ENCODE results near the gene NDUFC1. TPM values are rescaled to one million over a fixed set of nuclear protein-coding genes. Genes with fewer than 3 reads are reported as not detected.
"Not testable (repeated sequence)": the region's sequence is repeated elsewhere in the genome, so short reads cannot be mapped to it uniquely, and the experiment has no call there.

NDUFC1 gene
- total RNA-seq, 1 donor from 2014 or later: 16.5 TPM

GRCh38 chr4:139266208-139266582, 36.1 kb downstream of the NDUFC1 start:
- H3K9me3 ChIP-seq: no peaks in the 10 kb centered on the region
- DNase-seq (ENCODE audit: extremely low spot score in 2 of 2): no peak
- intact Hi-C loops (cut with DNase I): no loop called here
- no peaks in the 10 kb centered on the region for H3K27me3 ChIP-seq
- peak overlapping the region; percentile 31 to 43 for H3K4me3 ChIP-seq
- H3K4me1 ChIP-seq: peaks cover 7% of the 10 kb centered on the region
- peak overlapping the region; percentile 47 for H3K27ac ChIP-seq
- H3K36me3 ChIP-seq: no peaks in the 10 kb centered on the region
- TF ChIP-seq CTCF (IDR thresholded peaks at IDR 0.05) (no peak), POLR2AphosphoS5 (IDR thresholded peaks at IDR 0.05; ENCODE audit: insufficient read depth in 1 of 2, low read depth in 1 of 2) (no peak), POLR2A (IDR thresholded peaks at IDR 0.05) (no peak)

GRCh38 chr4:139265654-139266053, 36.6 kb downstream of the NDUFC1 start:
- peaks cover 7% of the 10 kb centered on the region for H3K4me1 ChIP-seq
- H3K36me3 ChIP-seq: no peaks in the 10 kb centered on the region
- intact Hi-C loops (cut with DNase I): no loop called here
- H3K4me3 ChIP-seq: no peak overlapping the region
- H3K27ac ChIP-seq: no peak overlapping the region
- TF ChIP-seq POLR2A (IDR thresholded peaks at IDR 0.05): no peak
- no peak for TF ChIP-seq CTCF (IDR thresholded peaks at IDR 0.05)
- TF ChIP-seq POLR2AphosphoS5 (IDR thresholded peaks at IDR 0.05; ENCODE audit: insufficient read depth in 1 of 2, low read depth in 1 of 2): no peak
- no peaks in the 10 kb centered on the region for H3K27me3 ChIP-seq
- DNase-seq (ENCODE audit: extremely low spot score in 2 of 2): no peak
- no peaks in the 10 kb centered on the region for H3K9me3 ChIP-seq

GRCh38 chr4:139256349-139256748, 45.9 kb downstream of the NDUFC1 start:
- Histone ChIP-seq H3K36me3 (no peaks in the 10 kb centered on the region), H3K4me1 (no peaks in the 10 kb centered on the region), H3K27me3 (no peaks in the 10 kb centered on the region), H3K27ac (no peak overlapping the region), H3K4me3 (no peak overlapping the region), H3K9me3 (no peaks in the 10 kb centered on the region)
- intact Hi-C loops (cut with DNase I): no loop called here
- no peak for DNase-seq (ENCODE audit: extremely low spot score in 2 of 2)
- no peak for TF ChIP-seq POLR2AphosphoS5 (IDR thresholded peaks at IDR 0.05; ENCODE audit: insufficient read depth in 1 of 2, low read depth in 1 of 2)
- TF ChIP-seq CTCF (IDR thresholded peaks at IDR 0.05): no peak
- TF ChIP-seq POLR2A (IDR thresholded peaks at IDR 0.05): no peak

GRCh38 chr4:139255581-139255980, 46.7 kb downstream of the NDUFC1 start:
- intact Hi-C loops (cut with DNase I); H3K27ac ChIP-seq; H3K27me3 ChIP-seq; DNase-seq (ENCODE audit: extremely low spot score in 2 of 2); H3K4me3 ChIP-seq; H3K4me1 ChIP-seq; H3K9me3 ChIP-seq; H3K36me3 ChIP-seq: not testable (repeated sequence)

- H3K4me3 ChIP-seq: no peak overlapping the region
- TF ChIP-seq POLR2A (IDR thresholded peaks at IDR 0.05): no peak
- no peak for TF ChIP-seq POLR2AphosphoS5 (IDR thresholded peaks at IDR 0.05; ENCODE audit: insufficient read depth in 1 of 2, low read depth in 1 of 2)
- H3K4me1 ChIP-seq: no peaks in the 10 kb centered on the region
- no peaks in the 10 kb centered on the region for H3K9me3 ChIP-seq
- intact Hi-C loops (cut with DNase I): no loop called here
- no peaks in the 10 kb centered on the region for H3K27me3 ChIP-seq
- H3K36me3 ChIP-seq: no peaks in the 10 kb centered on the region
- H3K27ac ChIP-seq: no peak overlapping the region
- no peak for DNase-seq (ENCODE audit: extremely low spot score in 2 of 2)
Observed at GRCh38 chr4:139253713-139254112, 48.6 kb downstream of the NDUFC1 start.

- TF ChIP-seq POLR2A (IDR thresholded peaks at IDR 0.05): no peak
- no peak for TF ChIP-seq POLR2AphosphoS5 (IDR thresholded peaks at IDR 0.05; ENCODE audit: insufficient read depth in 1 of 2, low read depth in 1 of 2)
- TF ChIP-seq CTCF (IDR thresholded peaks at IDR 0.05): no peak
- H3K27me3 ChIP-seq: no peaks in the 10 kb centered on the region
- no peaks in the 10 kb centered on the region for H3K4me1 ChIP-seq
- H3K27ac ChIP-seq: no peak overlapping the region
- intact Hi-C loops (cut with DNase I): no loop called here
- H3K9me3 ChIP-seq: no peaks in the 10 kb centered on the region
- no peak overlapping the region for H3K4me3 ChIP-seq
- H3K36me3 ChIP-seq: no peaks in the 10 kb centered on the region
- no peak for DNase-seq (ENCODE audit: extremely low spot score in 2 of 2)
Observed at GRCh38 chr4:139253046-139253445, 49.2 kb downstream of the NDUFC1 start.
